A204.1 (cell line): ENCODE data around the gene DSC2.
"Not testable (repeated sequence)": the region's sequence is repeated elsewhere in the genome, so short reads cannot be mapped to it uniquely, and the experiment has no call there.

Experiments used
- FAIRE-seq: peaks from 2 replicates; lab custom pipeline; 2012; peaks lifted over from hg19 to GRCh38; lab: Jason Lieb, UNC

The DSC2 gene

GRCh38 chr18:31102025-31102684, at the start of gene DSC2:
TSS of gene DSC2 (minus strand) at chr18:31102421. CDS start at chr18:31101971, 450 bp downstream.
- no peak for FAIRE-seq

DNA sequence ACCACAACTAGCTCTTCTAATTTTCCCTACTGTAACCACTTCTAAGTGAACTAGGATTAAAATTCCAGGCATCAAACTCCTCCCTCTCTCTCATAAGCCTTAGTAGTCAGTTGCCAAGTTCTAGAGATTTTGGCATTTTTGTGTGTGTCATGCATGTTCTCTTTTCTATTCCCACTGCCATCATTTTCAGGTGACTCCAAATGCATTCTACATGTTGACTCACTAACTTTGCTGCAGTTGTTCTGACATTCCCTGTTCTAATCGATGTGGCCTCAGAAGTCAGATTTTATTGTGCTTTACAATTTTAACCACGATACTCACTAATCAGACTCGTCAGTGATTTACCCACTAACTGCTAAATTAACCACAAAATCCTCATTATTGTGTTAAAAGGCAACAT, 47.1 kb upstream of the DSC2 start:
- no peak for FAIRE-seq

GRCh38 chr18:31148600-31148999, 46.4 kb upstream of the DSC2 start:
- FAIRE-seq = no peak

GRCh38 chr18:31146809-31147208, 44.6 kb upstream of the DSC2 start:
- FAIRE-seq = no peak

DNA sequence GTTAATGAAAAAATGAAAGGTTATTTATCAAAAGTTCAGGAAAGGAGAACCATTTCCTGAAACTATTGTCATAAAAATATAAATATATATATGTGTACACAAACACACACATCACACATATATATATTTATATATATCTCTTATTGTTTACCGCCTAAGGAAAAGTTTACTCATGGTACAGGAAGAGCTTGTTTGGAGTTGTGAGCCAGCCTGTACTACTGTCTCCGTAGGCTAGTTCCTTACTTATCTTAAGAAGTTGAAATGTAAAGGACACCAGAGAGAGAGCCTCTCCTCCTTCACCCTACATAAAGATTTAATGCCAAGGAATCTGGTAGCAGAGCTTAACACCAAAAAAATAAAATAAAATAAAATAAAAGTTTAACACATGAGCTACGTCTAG, 40.8 kb upstream of the DSC2 start:
- FAIRE-seq = no peak

DNA sequence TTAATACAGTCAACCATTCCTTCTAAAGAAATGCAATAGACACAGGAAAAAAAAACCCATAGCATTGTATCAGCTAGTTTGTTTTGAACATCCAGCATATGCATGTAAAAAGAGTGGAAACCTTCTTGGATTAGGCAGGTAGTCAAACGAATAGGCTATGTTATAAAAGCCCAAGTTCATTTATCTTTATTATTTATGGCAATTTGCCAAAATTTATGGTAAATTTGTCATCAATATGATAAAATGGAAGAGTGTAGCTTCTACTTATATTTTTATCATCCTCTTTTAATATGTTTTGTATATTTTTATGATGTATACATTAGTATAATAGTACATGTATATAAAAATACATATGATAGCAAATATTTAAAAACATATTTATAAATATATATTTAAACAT, 36.5 kb upstream of the DSC2 start:
- FAIRE-seq = peak; percentile 68

DNA sequence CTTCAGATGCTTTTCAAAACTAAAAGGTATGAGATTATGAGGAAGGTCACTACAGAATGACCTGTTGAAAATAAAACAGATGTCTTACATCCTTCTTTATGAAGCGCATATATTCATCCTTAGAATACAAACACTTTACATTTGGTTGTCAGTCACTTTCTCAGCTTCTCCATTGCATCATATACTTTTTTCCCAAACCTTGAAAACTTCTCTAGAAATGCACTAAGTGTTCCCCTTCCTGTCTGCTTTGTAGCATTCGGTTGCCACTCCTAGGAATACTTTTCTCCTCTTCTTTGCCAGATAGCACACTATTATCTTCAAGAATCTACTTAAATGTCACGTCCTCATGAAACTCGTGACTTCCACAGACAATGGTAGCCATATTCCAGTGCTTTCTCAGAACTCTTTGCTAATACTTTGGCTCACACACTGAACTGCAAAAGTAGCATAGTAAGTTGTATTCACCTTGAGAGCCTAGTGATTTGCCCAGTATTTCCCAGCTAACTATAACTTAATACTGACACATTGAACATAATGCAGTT, 32.8 kb upstream of the DSC2 start:
- no peak for FAIRE-seq

DNA sequence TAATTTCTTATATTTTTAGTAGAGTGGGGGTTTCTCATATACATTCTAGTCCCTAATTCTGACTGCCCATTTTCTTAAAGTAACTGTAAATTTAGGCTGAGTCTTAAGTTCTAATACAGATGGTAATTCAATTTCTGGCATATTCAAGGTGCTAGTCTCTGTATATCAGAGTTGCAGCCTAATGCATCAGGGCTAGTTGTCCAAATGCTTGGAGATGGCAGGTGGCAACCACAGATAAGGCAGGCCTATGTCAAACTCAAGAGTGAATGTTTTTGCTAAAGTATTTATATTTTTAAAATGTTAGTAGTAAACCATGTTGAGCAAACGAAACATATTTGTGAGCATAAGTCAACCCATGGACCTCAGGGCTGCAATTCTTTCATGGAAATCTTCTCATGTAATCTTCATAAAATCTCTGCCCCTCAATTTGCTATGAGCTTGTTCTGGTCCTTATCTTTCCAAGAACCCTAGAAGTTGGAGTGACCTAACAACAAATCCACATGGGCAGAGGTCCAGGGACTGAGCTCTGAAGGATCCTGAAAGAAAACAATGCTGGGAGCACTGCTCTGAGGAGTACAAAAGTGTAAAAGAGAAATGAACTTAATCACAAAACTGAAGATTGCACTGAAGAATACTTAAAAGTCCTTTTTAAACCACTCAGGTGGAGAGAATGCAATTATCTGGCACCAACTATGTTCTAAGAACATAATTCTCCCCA, 27.3 kb upstream of the DSC2 start:
- no peak for FAIRE-seq

- no peak for FAIRE-seq
Measured at GRCh38 chr18:31125878-31126277, 23.7 kb upstream of the DSC2 start.

DNA sequence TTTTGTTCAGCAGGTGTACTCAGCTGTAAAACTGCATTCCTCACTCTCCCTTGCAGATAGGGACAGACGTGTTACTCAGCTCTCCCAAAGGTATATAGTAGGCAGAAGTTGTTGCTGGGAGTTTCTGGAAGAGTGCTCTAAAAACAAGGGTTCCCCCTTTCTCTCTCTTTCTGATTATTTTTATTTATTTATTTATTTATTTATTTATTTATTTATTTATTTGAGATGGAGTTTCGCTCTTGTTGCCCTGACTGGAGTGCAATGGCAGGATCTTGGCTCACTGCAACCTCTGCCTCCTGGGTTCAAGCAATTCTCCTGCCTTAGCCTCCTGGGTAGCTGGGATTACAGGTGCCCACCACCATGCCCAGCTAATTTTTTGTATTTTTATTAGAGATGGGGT, 20.9 kb upstream of the DSC2 start:
- not testable (repeated sequence) for FAIRE-seq

GRCh38 chr18:31120594-31120993, 18.4 kb upstream of the DSC2 start:
- no peak for FAIRE-seq

DNA sequence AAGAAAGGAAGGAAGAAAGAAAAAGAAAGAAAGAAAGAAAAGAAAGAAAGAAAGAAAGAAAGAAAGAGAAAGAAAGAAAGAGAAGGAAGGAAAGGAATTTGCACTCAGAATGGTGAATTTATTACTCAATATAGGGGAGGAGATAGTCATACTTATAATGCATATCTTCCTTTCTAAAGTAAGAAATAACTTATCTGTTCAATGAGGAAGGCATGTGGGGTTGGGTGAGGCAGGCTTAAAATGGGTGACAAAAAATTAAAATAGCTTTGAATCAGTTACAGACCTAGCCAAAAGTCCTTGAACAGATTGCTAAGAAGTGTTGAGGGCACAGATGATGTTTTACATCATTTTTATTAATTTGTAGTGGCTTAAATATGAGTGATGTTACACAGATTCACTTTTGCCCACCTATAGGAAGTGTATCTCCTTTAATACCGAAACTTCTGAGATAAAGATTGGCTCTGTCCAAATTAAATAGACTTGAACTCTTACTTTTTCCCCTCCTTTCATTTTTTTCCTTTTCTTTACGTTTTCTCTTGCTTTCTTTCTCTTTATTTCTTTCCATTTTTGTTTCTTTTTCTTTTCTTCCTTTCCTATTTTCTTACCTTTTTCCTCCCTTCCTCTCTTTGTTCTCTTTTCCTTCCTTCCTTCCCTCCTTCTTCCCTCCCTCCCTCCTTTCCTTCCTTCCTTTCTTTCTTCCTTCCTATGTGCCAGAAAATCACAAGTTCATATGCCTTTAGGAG, 14.8 kb upstream of the DSC2 start:
- no peak for FAIRE-seq

DNA sequence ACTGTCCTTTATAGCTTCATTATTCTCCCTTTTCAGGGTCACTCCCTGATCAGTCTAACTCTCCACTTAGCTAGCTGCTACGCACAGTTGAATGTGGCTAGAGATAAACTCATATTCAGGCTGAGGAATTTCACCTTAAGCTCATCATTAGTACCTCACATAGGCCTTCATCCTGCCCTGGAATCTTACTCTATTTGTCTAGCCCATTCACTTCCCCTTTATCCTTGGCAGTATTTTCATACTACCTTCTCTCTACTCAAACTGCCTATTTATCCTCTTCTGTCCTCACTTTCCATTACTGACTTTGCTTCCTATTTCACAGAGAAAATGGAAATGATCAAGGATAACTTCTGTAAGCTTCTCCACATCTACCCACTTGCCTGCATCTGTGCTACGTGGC, 10.6 kb upstream of the DSC2 start:
- FAIRE-seq = no peak

DNA sequence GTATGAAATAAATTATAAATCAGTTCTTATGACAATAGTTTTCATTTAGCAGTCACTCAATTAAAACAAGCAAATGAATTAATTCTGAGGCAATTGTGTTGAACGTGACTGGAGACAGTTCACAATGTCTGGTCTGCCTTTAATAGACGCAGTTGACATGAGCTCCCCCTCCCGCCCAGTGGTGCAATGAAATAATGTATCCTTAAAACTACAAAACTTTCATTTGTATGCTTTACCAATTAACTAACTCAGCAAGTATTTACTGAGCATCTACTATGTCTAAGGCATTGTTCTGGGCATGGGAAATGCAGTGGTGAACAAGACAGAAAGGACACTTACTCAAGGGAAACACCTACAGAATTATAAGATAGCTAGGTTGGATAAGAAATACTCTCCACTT, 3.5 kb upstream of the DSC2 start:
- FAIRE-seq = no peak

DNA sequence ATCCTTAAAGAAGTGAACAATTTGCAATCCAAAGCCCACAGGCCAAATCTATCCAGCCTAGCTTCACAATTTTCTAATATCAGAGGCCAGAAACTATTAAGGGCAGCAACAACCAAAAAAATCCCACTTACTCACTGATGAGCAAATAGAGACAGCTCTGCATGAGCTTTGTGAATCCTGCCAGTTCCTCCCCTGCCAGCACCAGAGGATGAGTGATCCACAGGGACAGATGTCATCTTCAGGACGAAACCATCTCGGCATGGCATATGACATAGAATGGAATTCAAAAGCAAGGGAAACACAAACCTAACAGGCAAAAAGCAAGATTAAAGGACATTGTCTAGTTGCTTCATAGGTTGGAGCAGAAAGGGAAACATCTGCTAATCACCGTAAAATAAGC, 2.2 kb upstream of the DSC2 start:
- no peak for FAIRE-seq

GRCh38 chr18:31103423-31103822, 1.2 kb upstream of the DSC2 start:
- FAIRE-seq = no peak

DNA sequence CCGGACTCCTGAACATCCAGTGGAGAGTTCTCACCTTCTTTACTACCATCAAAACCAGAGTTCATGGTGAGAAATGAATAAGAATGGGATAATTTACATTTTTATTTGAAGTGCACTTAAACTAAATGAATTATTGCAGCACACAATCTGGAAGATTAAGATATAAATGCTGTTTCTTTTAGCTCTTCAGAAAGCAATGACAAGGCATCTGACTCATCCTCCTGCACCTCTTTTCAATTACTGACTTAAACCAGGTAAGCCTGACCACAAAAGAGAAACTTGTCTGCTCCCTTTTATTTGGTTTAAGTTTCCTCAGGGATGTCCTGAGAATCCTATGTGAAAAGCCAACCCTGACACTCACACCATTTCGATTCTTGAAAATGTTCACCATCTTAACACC, 720 bp upstream of the DSC2 start:
- no peak for FAIRE-seq

DNA sequence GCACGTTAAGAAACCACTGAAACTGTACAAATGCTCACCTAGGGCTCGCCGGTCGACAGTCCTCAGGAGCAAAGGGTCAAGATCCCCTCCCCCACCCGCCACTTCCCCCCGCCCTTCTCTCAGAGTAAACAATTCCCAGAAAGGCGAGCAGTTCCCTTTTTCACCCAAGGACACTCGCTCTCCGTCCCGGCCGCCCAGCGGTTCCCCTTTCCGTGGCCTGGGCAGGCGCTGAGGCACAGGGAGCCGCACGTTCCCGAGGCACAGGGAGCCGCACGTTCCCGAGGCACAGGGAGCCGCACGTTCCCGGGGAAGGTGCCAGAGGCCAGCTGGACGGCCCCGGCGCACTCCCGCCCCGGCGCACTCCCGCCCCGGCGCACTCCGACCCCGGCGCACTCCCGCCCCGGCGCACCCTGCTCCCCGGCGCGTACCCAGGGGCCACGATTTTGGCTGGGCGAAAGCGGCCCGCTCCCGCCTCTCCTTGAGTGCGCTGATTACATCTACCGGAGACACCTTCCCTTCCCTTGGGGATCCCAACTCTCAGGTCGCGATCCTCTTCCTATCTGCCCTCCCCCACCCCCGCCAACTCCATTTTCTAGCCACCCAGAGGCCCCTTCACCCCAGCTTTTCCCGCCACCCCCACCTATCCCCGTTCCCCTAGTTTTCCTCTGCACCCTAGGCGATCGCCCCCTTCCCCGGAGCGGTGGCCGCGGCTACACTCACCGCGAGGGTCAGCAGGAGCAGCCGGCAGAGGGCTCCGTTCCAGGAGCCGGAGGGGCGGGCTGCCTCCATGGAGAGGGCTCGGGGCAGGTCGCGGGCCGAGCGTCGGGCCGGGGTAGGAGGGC, 817 bp downstream of the DSC2 start:
- FAIRE-seq = no peak

- FAIRE-seq = no peak
Measured at GRCh38 chr18:31100436-31101182, 1.6 kb downstream of the DSC2 start.

DNA sequence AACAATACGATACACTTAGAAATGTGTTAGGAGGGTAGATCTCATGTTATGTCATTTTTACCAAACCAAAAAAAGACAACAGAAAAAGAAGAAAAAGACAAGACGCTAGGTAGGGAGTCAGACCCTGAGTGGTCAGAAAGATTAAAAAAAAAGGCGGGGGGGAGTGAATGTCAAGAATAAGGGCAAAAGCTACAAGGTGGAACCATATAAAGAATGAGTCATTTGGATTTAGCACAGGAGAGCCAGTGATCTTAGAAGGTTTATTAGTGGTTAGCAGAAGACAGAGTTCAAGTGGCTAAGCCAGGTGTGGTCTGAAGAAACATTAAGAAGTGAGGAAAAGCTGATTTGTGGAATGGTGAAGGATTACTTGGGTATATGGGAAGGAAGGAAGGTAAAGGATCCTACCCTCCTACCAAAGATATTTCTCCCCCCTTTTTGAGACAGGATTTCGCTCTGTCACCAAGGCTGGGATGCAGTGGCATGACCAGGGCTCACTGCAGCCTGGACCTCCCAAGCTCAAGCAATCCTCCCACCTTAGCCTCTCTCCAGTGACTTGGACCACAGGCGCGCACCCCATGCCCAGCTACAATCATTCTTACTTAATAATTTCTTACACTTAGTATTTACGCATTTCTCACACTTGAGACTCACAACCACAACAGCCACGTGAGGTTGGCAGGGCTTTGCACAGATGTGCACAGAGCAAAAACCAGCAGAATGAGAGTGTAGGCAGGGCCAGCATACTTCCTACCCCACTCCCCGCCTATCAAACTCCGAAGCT, 2.6 kb downstream of the DSC2 start:
- no peak for FAIRE-seq

DNA sequence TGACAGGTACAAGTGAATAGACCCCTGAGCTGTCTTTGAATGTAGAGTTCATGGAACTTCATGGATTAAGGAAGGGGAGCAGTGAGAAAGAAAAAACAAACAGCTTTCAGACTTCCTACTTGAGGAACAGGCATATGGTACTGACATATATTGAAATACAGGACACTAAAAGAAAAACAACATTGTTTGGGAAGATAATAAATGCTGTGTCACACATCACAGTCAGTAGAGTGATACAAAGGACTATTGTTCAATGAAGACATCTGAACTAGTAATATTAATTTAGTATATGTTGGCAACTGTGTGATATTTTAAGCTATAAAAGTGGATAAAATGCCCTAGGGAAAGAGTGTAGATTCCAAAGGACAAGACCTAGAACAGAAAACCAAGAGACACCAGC, 3.3 kb downstream of the DSC2 start:
- FAIRE-seq = no peak
